ENCODE measurements around the gene ALDH1A3.

ALDH1A3 gene

DNA sequence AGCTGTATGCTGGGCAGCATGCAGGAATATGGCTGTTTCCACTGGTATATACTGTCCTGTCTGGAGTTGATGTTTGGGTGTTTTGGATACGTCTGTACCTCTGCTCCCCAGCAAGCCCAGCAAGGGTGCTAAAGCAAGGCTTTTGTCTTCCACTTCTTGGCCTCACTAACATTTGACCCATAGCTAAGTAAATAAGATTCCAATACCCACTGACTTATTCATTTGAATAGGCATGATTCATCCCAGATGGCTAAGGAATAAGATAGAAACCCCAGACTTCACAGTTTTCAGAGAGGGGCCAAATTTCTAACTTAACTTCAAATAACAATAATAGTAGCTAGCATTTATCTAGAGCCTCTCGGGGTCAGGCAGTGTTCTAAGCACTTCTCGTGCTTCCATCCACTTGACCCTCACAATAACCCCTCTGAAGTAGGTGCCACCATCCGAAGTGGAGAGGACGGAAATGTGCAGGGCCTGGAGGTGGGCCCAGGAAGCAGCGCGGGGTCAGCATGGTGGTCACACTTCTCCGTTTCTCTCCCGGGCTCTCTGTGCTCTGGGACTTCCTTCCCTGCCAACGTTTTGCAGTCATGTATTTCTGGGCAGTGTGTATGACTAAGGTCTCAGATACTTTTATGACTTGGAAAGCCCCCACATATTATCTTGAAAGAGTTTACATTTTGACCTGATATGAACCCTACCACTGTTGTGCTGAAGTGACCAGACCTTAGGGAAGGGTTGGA, 78.9 kb downstream of the ALDH1A3 start:
- no peak for DNase-seq (ENCODE audit: low spot score)

DNA sequence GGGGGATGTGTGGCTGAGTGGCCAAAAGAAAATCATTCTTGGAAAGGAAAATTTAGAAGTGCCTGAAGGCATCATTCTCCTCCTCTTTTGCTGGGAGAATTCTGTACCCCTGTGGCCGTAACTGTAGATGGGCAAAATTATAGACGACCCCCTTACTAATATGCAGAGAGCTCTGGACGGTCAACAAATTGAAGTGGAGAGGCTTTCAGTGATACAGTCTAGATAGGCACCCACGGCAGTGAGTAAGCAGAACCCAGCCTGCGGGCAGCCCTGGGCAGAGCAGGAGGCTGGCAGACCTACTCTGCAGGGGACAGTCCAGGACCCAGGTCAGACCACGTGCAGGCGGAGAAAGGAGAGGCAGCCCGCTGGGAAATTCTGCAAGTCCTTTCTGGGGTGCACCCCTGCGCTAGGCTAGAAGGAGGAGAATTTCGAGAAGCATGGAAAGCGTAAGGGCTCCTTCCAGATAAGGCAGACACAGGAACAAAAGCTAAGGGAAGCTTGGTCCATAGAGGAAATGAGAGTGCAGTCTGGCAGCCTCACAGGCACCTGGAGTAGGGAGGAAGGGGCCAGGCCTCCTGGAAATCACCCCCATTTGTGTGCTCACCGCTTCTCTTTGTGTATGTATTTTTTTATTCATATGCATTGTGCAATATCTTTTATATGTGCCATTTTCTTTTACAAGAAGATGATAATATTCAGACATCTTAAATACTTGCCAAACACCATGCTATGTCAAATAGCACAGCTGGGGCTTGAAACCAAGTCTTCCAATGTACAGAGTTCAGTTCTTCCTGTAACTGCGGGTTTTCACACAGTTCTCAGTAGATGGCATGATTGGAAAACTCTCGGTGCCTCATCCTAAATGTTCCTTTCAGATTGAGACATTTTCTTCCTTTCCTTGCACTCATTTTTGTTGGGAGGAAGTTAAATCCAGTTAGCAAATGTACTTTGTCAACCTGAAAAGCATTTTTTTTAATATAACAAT, 79.7 kb downstream of the ALDH1A3 start:
- no peak for DNase-seq (ENCODE audit: low spot score)
